Neural cell (in vitro differentiated cells): ENCODE measurements around the gene ANKIB1.

Experiments
- CTCF ChIP-seq: fragments of 450-650 bp; IDR thresholded peaks from 2 replicates; pipeline ENCODE4 v1.5.1; 2014; ENCODE audit warnings: antibody characterized with exemption, mild to moderate bottlenecking, moderate library complexity; ENCODE audit not compliant: poor library complexity, severe bottlenecking
- EZH2 ChIP-seq: fragments of 200-600, 300-800 bp; shearing (Covaris generic), sonication (generic); IDR thresholded peaks from 2 replicates; pipeline ENCODE4 v1.6.1; 2014; ENCODE audit warnings: antibody characterized with exemption, low read length, borderline replicate concordance, mild to moderate bottlenecking; ENCODE audit not compliant: insufficient read depth, poor library complexity, severe bottlenecking
- POLR2AphosphoS5 ChIP-seq: IDR thresholded peaks from 2 replicates; pipeline ENCODE4 v1.6.1; 2012
- REST ChIP-seq: IDR thresholded peaks from 2 replicates; pipeline ENCODE4 v1.6.1; 2012; ENCODE audit warnings: borderline replicate concordance

- TF ChIP-seq CTCF (no peak), REST (no peak), POLR2AphosphoS5 (no peak), EZH2 (no peak)
These were observed 15.2 kb upstream of the ANKIB1 start for GRCh38 chr7:92230547-92230946.
